Stimulated activated CD4-positive, alpha-beta T cell treated with anti-CD3 and anti-CD28 coated beads, Interleukin-15, amount 100 ng/mL, for 1 hour (primary cell): ENCODE data around the gene ARRB1.

Experiments used
- DNase-seq, 2 donors: peaks; one replicate each; pipeline ENCODE4 v3.0.0-alpha.2; 2020; ENCODE audit warnings: low read depth in 1 of 2, low spot score in 1 of 2

Gene ARRB1

GRCh38 chr11:75262961-75263852 is 88.3 kb downstream of the ARRB1 start:
- DNase-seq: no peak

- DNase-seq: no peak
Measured at GRCh38 chr11:75262436-75262835, 89.0 kb downstream of the ARRB1 start.

- DNase-seq: no peak
Measured at GRCh38 chr11:75261902-75262361, 89.5 kb downstream of the ARRB1 start.

- DNase-seq: no peak
Measured at GRCh38 chr11:75260396-75261170, 90.9 kb downstream of the ARRB1 start.

GRCh38 chr11:75254326-75254725 is 97.1 kb downstream of the ARRB1 start:
- DNase-seq: no peak

- DNase-seq: no peak
Measured at GRCh38 chr11:75249704-75250103, 101.8 kb downstream of the ARRB1 start.

GRCh38 chr11:75248924-75249256 is 102.6 kb downstream of the ARRB1 start:
- no peak for DNase-seq

- no peak for DNase-seq
Measured at GRCh38 chr11:75246671-75247350, 104.7 kb downstream of the ARRB1 start.

GRCh38 chr11:75246006-75246670 is 105.3 kb downstream of the ARRB1 start:
- DNase-seq: no peak

GRCh38 chr11:75245356-75246005 is 106.0 kb downstream of the ARRB1 start:
- DNase-seq: no peak

GRCh38 chr11:75244052-75244814 is 107.2 kb downstream of the ARRB1 start:
- DNase-seq: no peak

GRCh38 chr11:75242722-75243600 is 108.5 kb downstream of the ARRB1 start:
- no peak for DNase-seq

- DNase-seq: peak in 1 of 2 donors; percentile 16
Measured at GRCh38 chr11:75241906-75242644, 109.4 kb downstream of the ARRB1 start.

GRCh38 chr11:75241036-75241905 is 110.2 kb downstream of the ARRB1 start:
- peak; percentile 75 to 87 for DNase-seq

- peak in 1 of 2 donors; percentile 22 for DNase-seq
Measured at GRCh38 chr11:75240311-75241035, 111.0 kb downstream of the ARRB1 start, which contains the start of gene TPBGL. Gene TPBGL, plus strand, starts transcription at chr11:75240774. Its CDS starts 276 bp downstream, at chr11:75241050.

GRCh38 chr11:75239531-75240290 is 111.8 kb downstream of the ARRB1 start:
- DNase-seq: no peak
